ENCODE results near the gene PRKX.
"Not testable (repeated sequence)": the region's sequence is repeated elsewhere in the genome, so short reads cannot be mapped to it uniquely, and the experiment has no call there.

The PRKX gene

DNA sequence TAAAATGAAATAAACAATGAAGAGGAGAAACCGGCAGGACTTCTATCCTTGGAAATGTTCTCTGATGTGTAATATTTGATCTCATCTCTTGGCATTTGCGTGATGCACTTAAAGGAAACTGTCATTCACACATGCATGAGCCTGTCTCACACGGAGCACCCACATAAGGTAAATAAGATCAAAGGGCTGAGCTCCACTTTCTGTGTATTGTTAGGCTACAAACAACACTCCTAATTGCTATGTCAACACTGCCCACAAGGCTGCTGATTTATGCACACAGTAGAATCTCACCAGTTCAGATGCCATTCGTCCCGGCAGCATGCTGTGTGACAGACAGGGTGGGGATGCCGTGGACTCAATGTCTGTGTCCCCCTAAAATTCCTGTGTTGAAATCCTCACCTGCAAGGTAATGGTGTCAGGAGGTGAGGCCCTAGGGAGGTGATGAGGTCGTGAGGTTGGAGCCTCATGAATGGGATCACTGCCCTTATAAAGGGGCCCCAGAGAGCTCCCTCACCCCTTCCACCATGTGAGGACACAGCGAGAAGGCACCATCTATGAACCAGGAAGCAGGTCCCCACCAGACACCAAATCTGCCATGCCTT lies 5.7 kb downstream of the PRKX start:
- not testable (repeated sequence) for DNase-seq

- no peak for DNase-seq
These were observed 7.0 kb downstream of the PRKX start for GRCh38 chrX:3706481-3706880.

GRCh38 chrX:3703251-3703650 lies 10.2 kb downstream of the PRKX start:
- not testable (repeated sequence) for DNase-seq

DNA sequence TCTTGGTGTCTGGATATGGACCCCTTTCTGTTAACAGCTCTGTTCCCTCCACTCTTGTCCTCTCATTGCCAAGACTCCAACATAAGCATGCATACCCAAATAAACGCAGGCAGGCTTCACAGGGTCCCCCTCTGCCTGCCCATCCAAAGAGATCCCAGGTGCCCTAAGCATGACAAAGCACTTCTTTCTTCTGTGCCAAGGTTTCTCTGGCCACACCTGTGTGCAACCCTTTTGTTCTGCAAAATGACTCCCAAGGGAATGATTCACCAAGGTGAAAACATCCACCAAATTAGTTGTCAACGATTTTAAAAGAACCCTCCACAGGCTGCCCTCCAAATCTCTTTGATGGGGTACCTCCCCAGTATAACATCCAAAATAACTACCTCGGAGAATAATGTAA lies 11.4 kb downstream of the PRKX start:
- DNase-seq: not testable (repeated sequence)

DNA sequence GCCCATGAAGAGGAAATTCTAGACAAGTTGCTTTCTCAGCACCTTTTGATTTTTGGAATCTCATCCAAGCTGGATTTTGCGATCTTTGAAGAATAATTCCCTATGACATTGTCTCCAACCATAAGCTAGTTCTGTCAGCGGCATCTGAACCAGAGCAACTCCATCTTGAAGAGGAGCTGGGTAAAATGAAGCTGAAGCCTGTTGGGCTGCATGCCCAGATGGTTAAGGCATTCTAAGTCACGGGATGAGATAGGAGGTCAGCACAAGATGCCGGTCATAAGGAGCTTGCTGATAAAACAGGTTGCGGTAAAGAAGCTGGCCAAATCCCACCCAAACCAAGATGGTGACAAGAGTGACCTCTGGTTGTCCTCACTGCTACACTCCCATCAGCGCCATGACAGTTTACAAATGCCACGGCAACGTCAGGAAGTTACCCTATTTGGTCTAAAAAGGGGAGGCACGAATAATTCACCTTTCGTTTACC lies 12.0 kb downstream of the PRKX start:
- DNase-seq: not testable (repeated sequence)

- no peak for DNase-seq
These were observed 13.5 kb downstream of the PRKX start for GRCh38 chrX:3699821-3700381.

GRCh38 chrX:3697701-3698279 lies 15.7 kb downstream of the PRKX start:
- DNase-seq: no peak

DNA sequence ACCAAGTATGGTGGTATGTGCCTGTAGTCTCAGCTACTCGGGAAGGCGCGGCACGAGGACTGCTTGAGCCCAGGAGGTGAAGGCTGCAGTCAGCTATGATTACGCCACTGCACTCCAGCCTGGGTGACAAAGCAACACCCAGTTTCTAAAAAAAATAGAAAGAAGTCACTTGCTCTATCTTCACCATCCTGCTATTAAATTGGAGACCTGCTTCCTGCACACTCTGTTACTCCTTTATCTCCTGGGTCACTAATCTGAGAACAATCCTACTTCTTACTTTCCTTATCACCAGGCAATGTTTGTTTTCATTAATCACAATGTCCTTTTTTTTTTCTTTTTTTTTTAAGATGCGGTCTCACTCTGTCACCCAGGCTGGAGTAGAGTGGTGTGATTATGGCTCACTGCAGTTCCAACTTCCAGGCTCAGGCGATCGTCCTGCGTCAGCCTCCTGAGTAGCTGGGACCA lies 16.2 kb downstream of the PRKX start:
- DNase-seq: no peak

DNA sequence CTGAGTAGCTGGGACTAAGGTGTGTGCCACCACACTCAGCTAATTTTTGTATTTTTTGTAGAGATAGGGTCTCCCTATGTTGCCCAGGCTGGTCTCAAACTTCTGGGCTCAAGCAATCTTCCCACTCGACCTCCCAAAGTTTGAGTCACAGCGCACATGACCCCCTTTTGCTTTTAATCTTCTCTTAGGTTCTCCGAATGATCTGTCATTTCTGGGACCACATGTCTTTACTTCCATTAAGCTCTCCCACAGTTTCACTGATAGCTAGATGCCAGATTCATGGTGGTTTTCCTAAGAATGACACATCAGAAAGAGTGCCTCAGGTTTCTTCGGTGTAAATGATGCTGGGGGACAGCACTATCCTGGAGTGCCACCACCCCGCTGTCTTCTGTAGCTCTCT lies 17.9 kb downstream of the PRKX start:
- no peak for DNase-seq

- no peak for DNase-seq
These were observed 23.3 kb downstream of the PRKX start for GRCh38 chrX:3690140-3690539.

DNA sequence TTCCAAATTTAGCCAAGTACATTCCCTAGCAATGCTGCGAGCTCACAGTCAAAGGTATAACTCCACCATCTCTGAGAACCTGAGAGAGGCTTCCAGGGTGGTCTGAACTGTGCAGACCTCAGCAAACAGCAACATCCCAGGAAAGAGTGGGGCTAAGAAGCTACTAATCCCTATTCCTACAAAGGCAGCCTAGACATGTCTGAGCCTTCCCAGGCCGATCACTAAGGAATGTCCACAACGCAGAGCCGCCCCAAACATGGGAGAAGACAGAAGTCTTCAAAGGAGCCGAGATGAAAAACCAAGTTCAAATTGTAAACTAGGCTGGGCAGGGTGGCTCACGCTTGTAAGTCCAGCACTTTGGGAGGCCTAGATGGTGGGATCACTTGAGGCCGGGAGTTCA lies 30.2 kb downstream of the PRKX start:
- not testable (repeated sequence) for DNase-seq

GRCh38 chrX:3680459-3680858 lies 33.0 kb downstream of the PRKX start:
- DNase-seq: no peak

GRCh38 chrX:3679669-3680068 lies 33.8 kb downstream of the PRKX start:
- no peak for DNase-seq

GRCh38 chrX:3678328-3678727 lies 35.1 kb downstream of the PRKX start:
- no peak for DNase-seq

GRCh38 chrX:3674881-3675280 lies 38.6 kb downstream of the PRKX start:
- DNase-seq: no peak

GRCh38 chrX:3669841-3670475 lies 43.5 kb downstream of the PRKX start:
- no peak for DNase-seq

GRCh38 chrX:3666975-3667374 lies 46.5 kb downstream of the PRKX start:
- no peak for DNase-seq

GRCh38 chrX:3664921-3665320 lies 48.5 kb downstream of the PRKX start:
- no peak for DNase-seq

DNA sequence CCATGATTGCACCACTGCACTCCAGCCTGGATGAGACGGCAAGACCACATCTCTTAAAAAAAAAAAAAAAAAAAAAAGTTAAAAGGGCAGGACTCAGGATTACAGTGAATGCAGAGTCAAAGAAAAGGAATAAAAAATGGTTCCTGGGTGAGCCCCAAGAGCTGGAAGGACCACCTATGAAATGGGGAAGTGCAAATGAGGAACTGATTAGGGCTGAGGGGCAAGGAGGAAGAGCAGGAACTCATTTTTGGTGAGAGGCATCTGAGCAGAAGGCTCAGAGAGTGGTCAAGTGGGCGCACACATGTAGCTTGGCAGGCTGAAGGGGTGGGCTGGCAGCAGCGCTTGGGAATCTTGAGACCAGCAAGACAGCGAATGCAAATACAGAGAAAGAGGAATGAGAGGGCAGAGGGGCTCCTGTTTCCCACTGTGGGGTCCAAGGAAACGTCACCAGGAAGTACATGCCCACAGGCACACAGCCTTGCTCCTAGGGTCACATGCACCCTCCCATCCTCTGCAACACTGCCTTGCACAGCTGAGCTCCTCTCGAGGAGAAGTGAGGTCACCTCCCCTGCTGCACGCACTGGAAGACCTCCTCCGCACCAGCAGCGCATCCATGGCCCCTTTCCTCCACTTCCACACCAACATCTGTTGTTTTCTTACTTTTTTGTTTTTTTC lies 49.7 kb downstream of the PRKX start:
- DNase-seq: not testable (repeated sequence)

DNA sequence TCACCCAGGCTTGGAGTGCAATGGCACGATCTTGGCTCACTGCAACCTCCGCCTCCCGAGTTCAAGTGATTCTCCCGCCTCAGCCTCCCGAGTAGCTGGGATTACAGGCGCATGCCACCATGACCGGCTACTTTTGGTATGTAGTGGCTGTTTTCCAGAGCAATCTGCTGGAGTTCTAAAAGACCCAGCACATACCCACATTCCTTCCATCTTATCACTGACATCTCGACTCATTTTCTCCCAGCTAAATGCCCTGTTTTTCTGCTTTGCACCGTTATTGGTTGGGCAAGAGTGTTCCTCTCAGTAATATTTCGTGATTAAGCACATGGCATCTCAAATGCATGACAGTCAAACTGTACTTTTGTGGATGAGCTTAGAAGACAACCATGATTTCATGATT lies 53.7 kb downstream of the PRKX start:
- DNase-seq: no peak

DNA sequence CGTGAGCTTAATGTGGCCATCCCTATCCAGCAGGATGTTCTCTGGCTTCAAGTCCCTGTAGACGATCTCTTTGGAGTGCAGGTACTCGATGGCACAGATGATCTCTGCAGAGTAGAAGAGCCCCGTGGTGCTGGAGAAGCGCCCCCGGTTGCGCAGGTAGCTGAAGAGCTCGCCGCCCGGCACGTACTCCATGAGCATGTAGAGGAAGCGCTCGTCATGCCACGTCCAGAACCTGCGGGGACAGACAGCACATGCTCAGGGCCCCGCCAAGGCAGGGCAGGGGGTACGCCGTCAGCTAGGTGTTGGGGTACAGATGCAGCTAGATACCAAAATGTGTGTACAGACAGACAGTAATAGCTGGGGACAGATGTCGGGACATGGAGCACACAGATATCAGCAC lies 58.3 kb downstream of the PRKX start:
- no peak for DNase-seq

- DNase-seq: no peak
These were observed 60.3 kb downstream of the PRKX start for GRCh38 chrX:3653111-3653510.

- peak in 1 of 2 experiments; percentile 0 for DNase-seq
These were observed 62.2 kb downstream of the PRKX start for GRCh38 chrX:3651277-3651676.
